Measurements from ENCODE around the gene RRP1.
"Not testable (repeated sequence)": the region's sequence is repeated elsewhere in the genome, so short reads cannot be mapped to it uniquely, and the experiment has no call there.

GRCh38 chr21:43822741-43823140 lies 33.4 kb downstream of the RRP1 start:
- TF ChIP-seq CTCF (IDR thresholded peaks at IDR 0.05); POLR2A (IDR thresholded peaks at IDR 0.05); POLR2AphosphoS5 (IDR thresholded peaks at IDR 0.05; ENCODE audit: insufficient read depth in 1 of 2, low read depth in 1 of 2): not testable (repeated sequence)

Data from vagina (tissue), 2 donors.